HEK293T (cell line): ENCODE data around the gene BAHCC1.

Experiments
- FOXA1 ChIP-seq: fragments of 450-650 bp; IDR thresholded peaks from 2 replicates; pipeline ENCODE4 v1.6.1; 2016; ENCODE audit warnings: mild to moderate bottlenecking
- FOXM1 ChIP-seq: fragments of 450-650 bp; IDR thresholded peaks from 2 replicates; pipeline ENCODE4 v1.6.1; 2017; ENCODE audit warnings: mild to moderate bottlenecking, borderline replicate concordance
- SUZ12 ChIP-seq: fragments of 450-650 bp; IDR thresholded peaks from 2 replicates; pipeline ENCODE4 v1.6.1; 2016; ENCODE audit warnings: mild to moderate bottlenecking

- TF ChIP-seq FOXM1 (no peak), FOXA1 (no peak), SUZ12 (no peak)
Measured at GRCh38 chr17:81493198-81494038, 98.2 kb downstream of the BAHCC1 start.
